ENCODE data around the gene NFAM1.

DNA sequence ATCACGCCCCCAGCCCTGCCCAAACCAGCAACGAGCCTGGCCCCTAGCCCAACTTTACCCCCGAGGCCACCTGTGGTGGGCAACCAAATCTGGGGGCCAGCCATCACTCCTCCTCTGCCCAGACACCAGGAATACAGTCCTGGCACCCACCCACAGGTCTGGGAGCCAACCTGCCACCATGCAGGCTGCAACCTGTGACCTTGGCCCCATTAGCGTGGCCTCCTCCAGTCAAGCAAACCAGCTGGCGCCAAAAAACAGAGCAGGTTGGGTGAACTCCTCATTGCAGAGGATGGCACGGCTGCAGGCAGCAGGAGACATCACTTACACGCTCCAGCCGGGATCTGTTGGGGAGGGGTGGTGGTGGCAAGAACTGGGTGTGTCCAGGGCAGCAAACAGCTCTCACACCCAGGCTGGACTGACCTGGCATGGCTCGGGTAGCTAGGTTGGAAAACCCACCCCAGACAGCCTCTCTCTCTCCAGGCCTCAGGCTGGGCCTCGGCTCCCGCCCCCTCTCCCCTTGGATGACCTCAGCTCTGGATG, 96.3 kb downstream of the NFAM1 start:
- TF ChIP-seq POLR2A (IDR thresholded peaks at IDR 0.05; ENCODE audit: low read depth, low read length) (no peak), POLR2AphosphoS5 (IDR thresholded peaks at IDR 0.05; ENCODE audit: low read depth, low read length) (no peak)
